NCI-H2029 (cell line): ENCODE results near the gene HOXA3.

Experiments used
- DNase-seq: peaks from one replicate; lab custom pipeline; 2025; lab: John Stamatoyannopoulos, UW

The HOXA3 gene

DNA sequence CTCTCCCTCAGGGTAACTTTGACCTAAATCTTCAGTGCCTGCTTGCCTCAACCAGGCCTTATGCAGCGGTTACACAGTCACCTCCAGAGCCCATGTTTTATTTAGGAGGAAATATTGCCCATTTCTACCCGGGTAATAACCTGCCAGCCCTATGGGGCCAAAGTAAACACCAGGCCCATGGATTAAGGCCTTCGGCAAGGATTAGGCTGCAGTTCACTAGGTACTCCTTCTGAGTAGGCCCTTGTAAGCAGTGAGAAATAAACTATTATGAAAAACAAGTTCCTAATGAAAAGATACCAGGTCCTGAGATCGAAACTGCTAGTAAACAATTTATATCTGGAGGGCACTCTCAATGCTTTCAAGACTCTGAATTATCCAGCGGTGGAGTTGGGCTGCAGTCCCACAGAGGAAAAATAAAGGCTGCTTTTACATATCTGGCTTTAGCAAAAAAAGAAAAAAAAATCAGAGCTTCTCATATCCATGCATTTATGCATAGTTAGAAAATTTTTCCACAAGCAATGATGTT lies 25.5 kb upstream of the HOXA3 start:
- DNase-seq, result no peak

DNA sequence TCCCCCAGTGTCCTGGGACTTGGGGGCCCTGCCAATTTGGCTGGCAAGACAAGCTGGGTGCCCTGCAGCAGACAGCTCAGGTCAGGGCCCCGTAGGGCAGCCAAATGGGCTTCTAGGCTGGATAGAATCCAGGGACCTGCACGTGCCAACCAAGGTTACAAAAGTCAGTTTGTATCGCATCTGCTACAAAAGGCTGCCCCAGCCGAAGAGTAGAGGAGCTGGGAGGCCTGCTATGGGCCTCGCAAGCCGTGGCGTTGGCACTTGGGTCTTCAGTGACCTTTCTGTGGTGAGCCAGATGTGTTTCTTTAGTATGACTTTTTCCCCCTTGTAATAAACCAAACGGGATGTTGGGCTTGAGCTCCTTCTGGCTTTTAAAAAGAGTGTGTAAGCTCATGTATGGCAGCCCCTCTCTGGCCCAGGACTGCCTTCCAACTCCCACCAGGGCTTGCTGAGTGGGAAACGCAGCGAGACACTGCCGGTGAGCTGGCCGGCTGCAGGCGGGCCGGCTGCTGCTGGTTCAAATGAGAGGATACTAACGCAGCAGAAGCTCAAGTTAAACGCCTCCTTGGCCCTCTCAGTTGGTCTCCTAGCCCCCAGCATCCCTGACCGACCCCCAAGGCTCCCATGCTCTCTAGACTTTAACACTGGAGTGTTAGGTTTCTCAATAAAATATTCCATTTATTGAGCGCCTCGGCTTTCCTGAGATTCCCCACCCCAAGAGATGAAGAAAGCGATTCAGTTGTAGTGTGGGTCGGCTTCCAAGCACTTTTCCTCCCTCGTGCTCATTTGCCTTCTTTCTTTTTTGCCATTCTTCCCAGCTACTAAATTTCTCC lies 24.8 kb upstream of the HOXA3 start:
- DNase-seq, result no peak

DNA sequence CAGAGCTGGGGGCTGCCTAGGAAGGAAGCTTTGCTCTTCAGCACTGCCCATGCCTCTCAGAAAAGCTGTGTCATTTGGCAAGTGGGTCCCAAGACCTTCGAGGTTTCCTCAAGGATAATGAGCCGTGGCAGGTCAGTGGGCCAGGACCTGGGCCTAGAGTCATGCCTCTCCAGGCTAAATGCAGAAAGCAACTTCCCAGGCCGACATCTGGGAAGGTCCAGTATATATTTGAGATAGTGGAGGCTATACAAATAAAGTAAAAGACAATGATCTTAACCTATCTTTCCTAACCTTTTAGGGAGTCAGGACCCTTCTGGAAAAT lies 24.1 kb upstream of the HOXA3 start:
- DNase-seq, result no peak

DNA sequence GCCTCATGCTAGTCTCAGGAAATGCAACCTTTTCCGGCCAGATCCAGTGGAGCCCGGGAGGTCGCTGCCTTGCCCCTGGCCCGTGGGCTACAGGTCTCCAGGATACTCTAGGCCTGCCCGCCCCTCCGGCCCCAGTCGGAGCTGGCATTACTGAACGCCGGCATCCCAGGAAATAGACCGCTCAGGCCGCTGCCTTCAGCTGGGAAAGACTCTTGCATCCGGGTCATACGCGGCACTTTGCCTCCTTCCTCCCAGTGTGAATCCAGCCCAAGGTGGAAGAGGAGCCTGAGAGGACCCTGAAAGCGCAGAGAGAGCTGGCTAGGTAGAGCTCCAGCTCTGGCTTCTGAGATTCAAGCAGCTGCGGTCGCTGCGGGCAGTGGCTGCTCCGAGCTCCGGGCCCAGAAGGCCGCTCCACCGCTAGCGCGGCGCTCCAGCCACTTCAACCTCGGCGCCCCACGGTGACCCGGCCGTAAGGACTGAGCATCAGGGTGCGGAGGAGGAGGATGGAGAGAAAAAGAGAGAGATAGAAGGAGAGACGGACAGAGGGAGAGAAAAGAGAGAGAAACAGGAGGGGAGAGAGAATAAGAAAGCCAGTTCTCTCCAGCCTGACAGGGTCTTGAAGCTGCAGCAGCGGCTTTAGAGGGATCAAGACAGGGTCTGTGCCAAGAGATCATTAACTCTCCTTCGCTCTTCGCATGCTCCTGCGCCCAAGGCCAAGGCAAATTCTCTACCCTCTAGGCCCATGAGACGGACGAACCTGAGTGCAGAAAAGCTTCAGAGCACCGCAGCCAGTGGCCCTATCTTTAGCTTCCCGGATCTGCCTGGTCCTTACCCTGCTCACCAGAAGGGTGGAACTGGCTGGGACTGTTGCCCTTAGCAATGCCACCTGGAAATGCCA lies 23.5 kb upstream of the HOXA3 start:
- no peak for DNase-seq

DNA sequence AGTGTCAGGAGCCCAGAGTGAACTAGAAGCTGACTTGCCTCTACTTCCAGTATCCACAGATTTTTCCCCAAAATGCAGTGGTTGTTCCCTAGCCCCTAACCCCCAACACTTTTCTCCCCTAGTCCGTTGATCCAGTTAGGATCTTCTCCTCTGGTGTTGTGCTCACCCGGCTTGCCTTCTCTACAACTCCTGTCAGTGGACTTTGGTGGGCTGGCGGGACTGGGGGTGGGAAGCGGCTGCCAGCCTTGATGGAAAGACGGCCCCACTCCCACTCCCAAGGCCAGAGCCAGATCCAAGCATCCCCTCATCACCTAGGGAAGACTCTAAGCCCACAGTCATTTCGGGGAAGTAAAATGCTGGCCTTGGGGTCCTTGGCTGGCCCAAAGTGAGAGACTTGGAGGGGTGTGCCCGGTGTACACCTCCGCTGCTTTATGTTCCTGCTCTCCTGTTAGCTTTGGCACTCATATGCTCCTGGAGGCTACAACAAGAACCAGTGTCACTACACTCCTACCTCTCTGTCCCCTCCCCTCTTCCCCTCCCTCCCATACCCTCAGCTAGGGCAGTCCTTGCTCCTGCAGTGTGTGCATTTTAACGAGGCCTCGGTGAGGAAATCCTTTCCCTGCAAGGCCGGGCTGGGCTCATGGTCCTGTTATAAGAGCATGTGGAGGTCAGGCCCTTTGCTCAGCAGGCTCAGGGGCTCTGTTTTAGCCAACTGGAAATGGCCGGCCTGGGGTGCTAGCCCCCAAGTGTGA lies 22.7 kb upstream of the HOXA3 start:
- DNase-seq, result no peak

DNA sequence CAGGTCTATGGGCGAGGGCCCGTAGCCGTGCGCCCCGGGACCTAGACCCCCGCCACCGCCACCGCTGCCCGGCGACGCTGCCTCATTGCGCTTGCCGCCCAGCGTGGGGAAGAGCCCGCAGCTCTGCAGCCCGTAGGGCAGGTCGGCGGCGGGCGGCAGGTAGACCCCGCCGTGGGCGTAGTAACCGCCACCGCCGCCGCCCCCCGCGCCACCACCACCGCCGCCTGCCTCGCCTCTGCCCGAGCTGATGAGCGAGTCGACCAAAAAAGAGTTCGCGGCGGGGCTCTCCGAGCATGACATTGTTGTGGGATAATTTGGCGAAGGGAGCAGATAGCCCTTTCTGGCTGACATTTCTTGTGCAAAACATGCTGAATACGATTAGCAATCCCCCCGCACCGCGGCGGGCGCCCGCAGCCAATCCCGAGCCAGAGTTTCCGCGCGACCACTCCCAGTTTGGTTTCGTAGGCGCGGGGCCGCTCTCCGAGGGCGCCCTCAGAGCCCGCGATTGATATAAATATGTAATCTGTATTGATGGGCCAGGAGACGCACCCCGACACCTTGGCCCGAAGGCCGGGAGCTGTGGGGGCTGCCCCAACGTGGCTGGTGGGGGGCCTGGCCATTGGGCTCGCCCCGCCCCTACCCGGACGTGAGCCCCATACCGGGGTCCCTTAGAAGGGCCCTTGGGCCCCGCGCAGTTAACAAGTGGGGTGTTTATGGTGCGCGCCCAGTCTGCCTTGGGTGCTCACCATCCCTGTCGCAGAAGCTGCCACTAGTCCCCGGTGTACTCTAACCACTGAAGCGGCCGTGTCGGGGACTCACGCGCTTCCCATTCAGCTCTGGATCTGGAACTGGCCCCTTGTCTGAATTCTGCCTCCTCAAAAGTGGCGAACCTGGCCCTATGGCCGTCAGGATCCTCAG lies 21.8 kb upstream of the HOXA3 start, which contains the start of gene HOXA10:
HOXA10 (minus strand) TSS at position 365 of the 918 bp plus-strand sequence; CDS start at position 351, 14 bp downstream.
- no peak for DNase-seq

DNA sequence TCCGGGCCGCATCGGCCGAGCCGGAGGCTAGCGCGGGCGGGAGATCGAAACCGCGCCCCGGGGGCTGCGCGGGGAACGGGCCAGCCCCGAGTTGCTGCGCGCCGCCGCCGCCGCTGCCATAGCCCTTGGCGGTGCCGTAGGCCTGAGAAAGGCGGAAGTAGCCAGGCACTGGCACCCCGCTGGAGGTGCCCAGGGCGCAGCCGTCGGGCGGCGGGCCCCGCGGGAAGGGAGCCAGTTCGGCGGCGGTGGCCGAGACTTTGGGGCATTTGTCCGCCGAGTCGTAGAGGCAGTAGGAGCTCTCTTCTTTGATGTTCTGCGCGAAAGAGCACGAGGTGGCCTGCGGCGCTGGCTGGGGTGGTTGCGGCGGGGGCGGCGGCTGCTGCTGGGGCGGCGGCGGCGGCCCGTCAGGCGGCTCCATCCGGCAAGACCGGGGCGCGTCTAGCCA lies 21.1 kb upstream of the HOXA3 start:
- no peak for DNase-seq

DNA sequence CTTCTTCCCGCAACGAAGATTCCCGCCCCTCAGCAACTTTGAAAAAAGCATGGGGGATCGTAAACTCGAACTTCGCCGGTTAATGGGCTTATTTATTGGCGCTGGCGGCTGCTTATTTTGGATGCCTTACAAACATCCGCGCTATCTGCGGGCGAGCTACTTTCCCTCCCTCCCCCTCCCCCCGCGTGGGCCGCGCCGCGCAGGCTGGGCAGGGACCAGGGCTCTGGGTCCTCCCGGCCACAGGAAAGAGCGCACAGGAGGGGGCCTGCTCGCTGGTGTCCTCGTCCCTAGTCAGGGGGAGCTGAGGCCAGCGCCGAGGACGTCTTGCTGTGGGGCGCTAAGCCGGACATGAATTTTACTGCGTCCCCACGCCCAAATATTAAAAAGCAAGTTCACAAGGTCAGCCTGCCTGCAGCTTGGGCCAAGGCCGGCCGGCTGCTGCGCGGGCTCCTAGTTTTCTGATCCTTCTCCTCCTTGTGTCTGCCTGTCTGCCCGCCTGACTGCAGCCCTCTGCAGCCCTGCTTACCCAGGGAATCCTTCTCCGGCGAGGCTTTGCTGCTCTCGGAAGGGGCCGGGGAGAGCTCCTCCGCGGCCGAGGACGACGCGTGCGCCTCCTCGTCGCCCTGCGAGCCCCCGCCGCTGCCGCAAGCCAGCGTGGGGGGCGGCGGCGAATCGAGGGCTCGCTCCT lies 20.6 kb upstream of the HOXA3 start:
- DNase-seq, result no peak

DNA sequence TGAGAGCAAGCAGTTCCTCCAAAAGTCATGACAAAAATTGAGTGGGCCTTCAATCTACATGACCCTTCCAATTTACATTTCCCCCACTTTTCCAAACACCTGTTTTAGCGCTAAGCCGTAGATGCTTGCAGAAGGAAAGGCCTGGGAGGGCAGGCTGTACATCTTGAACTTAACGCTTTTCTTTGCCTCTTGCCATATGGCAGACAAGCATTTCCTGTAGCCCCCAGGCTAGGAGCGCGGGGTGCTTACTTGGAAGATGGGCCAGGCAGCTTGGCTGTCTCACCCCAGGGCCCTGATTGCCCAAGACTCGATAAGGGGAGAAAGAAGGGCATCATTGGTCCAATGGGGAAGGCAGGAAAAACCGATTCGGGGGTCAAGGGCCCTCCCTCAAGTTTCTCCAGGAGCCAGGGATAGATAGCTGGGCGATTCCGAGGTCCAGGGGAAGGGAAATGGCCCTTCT lies 20.0 kb upstream of the HOXA3 start:
- no peak for DNase-seq

DNA sequence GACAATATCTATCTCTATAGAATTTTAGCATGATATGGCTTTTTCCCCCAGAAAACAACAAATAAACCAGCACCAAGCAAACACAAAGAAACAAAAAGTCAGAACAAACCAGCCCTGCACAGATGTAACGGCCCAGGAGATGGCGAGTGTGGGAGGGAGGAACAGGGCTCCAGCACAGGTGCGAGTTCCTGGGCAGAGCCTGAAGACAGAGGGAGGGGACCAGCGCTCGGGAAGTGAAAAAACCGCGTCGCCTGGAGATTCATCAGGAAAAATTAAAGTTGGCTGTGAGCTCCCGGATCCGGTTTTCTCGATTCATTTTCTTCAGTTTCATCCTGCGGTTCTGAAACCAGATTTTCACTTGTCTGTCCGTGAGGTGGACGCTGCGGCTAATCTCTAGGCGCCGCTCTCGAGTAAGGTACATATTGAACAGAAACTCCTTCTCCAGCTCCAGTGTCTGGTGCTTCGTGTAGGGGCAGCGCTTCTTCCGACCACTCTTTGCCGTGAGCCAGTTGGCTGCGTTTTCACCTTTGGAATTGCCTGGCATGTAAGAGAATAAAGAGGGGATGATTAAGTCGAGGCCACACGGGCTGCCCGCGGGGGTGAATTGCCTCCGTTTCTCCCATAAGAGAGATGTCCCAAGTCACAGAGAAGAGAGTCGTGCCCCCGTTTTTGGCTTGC lies 19.4 kb upstream of the HOXA3 start:
- DNase-seq, result no peak

DNA sequence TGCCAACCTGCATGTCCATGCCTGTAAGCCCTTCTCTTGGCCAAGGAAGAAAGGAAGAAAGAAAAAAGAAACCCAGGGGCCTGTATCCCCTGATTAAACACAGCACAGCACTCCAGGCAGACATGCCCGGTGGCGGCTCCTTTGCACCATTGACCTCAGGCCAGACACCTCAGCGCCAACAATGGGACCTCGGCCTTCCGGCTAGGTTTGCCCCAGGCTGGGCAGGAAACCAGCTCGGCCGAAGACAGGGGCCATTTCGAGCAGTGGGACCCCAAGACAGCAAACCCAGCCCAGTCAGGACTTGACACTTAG lies 18.9 kb upstream of the HOXA3 start:
- DNase-seq, result no peak

DNA sequence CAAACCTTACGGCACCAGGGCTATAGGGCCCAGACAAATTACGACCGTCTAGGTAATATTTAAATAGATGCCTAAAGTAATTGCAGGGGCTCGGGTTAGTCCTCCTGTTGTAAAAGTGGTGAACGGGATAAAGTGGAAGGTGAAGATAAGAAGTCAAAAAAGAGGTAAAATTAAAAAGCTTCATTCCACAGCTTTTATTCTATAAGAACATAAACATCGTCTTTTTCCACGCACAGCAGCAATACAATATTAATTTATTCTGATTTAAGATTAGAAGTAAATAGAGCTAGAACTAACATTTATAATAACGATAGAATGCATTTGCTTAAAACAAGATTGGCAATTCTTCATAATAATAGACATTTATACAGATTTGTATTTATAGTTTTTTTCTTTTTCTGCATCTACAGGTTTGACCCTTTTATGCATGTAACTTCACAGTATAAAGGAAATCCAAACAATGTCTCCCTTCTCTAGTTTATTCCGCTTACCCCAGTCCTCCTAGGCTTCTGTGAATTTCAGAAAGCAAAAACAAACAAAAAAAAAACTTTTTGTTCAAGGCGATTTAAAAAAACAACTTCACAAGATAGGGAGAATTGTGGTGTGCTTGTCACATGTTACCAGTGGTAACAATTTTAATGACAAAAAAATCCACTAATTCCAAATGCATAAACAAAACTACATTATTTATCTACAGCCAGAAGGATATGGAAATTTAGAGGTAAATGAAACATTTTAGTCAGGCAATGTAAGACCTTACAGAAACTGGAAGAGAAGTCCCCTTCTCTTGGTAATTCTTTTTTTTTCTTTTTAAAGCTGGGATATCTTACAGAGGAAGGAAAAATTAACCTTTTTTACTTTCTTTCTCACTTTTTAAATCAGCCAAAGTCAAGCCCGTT lies 18.3 kb upstream of the HOXA3 start:
- DNase-seq, result no peak

DNA sequence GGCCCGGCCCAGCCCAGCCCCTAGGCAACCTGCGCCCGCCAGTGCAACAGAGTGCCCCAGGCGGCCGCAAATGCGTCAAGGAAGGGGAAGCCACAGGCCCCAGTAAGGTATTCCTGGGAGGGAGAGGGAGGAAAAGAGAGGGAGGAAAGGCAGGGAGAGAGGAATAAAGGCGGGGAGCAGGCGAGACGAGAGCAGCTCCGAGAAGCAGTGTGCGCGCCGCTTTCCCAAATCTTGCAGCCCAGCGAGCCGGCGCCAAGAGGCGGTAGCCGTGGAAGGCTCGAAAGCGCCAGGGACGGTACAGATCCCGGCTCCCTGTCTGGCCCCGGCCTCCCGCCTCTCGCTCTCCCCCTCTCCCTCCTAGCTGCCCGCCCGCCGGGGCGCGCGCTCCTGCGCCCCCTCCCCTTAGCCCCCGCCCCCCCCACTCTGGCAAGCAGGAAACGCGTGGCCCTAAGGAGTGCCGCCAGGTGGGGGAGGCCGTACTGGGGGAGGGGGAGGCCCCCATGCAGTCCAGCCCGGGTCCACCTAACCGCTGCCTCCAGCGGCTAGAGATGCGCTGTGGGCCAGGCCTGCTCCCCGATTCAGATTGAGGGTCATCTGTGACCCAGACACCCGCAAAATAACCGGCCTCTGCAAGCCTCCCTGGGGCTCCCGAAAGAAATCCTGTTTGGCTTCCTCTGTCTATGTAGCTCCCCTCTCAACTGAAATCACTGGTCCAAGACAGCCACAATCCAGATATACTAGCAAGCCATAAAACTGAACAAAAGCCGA lies 17.5 kb upstream of the HOXA3 start:
- no peak for DNase-seq

DNA sequence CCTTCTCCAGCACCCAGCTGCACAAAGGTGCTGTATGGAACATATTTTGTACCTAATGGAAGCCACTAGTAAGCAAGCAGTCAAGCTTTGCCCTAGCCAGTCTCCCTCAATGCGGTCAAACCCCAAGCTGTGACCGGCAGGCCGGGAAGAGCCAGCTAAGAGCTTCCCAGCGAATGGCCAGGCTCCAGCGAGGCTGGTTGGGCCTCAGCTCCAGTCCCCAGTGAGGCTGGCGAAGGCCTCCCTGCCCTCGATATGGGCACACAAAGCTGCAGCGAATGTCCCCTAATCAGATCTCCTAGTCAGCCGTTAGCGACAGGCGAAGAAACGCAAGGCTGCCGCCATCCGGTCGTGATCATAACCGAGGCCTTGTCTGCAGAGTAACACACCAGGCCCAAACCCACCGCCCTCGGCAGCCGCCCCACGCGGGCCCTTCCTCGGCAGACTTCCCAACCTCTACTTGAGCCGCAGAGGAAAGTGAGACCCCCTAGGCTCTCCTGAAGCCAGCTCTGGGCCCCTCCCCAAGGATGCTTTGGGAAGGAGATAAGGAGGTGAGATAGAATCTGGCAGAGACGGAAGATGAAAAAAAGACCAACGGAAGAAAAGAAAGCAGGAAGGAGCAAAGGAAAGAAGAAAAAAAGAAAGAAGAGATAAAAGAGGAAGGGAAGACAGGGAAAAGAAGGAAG lies 16.0 kb upstream of the HOXA3 start:
- no peak for DNase-seq

DNA sequence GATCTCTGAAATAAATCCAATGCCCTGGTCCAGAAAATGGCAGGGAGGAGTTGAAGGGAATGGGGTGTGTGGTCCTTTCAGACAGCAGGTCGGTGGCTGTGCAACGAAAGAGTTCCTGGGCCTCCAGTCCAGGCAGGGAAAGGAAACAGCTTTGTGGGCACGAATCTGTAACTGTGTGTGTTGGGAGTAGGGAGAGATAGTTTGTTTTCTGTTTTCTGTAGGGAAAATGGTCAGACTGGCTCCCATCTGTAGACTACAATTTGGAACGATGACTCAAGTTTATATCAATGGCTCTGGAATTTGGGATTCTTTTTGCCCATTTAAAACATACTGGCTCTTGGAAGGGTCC lies 15.5 kb upstream of the HOXA3 start:
- DNase-seq, result no peak

DNA sequence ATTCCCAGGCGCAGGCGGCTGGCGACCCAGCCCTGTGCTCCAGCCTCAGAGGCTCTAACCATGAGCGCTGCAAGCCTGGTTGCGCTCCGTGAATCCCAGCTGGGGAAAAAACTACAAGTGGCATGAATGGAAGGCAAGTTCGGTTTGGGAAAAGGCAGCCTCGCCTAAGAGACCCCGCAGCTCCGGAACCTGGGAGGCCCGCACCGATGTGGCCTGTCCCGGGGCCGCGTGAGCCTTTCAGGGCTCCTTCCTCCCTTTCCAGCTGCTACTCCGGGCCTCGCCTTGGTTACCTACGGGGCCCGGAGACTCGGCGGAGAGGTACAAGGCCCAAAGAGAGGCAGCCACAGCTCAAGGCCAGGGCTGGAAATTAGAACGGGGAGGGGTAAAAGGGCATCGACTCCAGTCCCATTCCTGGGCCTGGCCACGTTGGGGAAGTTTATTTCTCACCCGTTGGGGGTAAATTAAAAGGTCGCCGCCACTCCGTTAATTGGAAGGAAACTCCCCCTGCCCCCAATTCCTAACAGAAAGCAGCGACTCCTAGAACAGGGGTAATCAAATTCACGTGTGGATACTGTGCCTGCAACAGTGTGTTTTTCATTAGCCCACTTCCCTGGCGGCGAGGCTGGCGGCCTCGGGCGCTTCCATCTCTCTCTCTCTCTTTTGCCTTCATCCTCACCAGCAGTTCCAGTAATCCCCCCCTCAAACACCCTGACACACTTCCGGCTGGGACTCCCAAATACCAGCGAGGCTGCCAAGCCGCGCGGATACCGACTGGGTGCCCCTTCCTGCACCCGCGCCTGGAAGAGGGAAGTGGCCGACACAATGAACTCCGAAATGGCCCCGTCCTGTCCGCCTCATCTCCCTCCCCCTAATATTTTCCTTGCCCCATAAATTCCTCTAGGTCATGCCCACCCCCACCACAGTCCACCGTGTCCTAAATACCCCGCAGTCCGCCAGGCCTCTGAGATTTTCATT lies 14.4 kb upstream of the HOXA3 start:
- DNase-seq, result no peak
